Suprapubic skin (tissue), 4 donors: ENCODE results near the gene TEAD4. TPM values are rescaled to one million over a fixed set of nuclear protein-coding genes. Genes with fewer than 3 reads are reported as not detected.

ENCODE experiments used
- DNase-seq, 2 donors: peaks; one replicate each; pipeline ENCODE4 v3.0.0-alpha.2; 2019; ENCODE audit warnings: low spot score in 2 of 2
- H3K27ac ChIP-seq: fragments of 200-600 bp; sonication (generic); one replicate; pipeline ENCODE4 v1.5.1; 2019
- H3K27me3 ChIP-seq: fragments of 200-600 bp; sonication (generic); one replicate; pipeline ENCODE4 v1.5.1; 2019
- H3K36me3 ChIP-seq: fragments of 200-600 bp; sonication (generic); one replicate; pipeline ENCODE4 v1.5.1; 2019
- H3K4me1 ChIP-seq: fragments of 200-600 bp; sonication (generic); one replicate; pipeline ENCODE4 v1.5.1; 2019
- H3K4me3 ChIP-seq: fragments of 200-600 bp; sonication (generic); one replicate; pipeline ENCODE4 v1.5.1; 2019; ENCODE audit warnings: mild to moderate bottlenecking
- H3K9me3 ChIP-seq: fragments of 200-600 bp; sonication (generic); one replicate; pipeline ENCODE4 v1.5.1; 2019
- CTCF ChIP-seq, 2 donors: fragments of 200-600 bp in 1 of 2; fragments of 450-650 bp in 1 of 2; sonication (generic) in 1 of 2; IDR thresholded peaks; one replicate each; pipeline ENCODE4 v1.5.1; 2016 to 2019; ENCODE audit warnings: antibody characterized with exemption in 2 of 2, mild to moderate bottlenecking in 1 of 2, moderate library complexity in 1 of 2
- EP300 ChIP-seq: sonication (generic); formaldehyde crosslinking; IDR thresholded peaks from one replicate; pipeline ENCODE4 v1.6.1; 2017; ENCODE audit warnings: antibody characterized with exemption
- POLR2A ChIP-seq, 2 donors: fragments of 450-650 bp; IDR thresholded peaks; one replicate each; pipeline ENCODE4 v1.6.1; 2017; ENCODE audit warnings: antibody characterized with exemption in 2 of 2, mild to moderate bottlenecking in 2 of 2, moderate library complexity in 2 of 2
- POLR2AphosphoS5 ChIP-seq, 3 donors: sonication (generic); formaldehyde crosslinking; IDR thresholded peaks; one replicate each; pipeline ENCODE4 v1.6.1; 2017; ENCODE audit warnings: antibody characterized with exemption in 3 of 3
- WGBS: methylation state at CpG from one replicate; pipeline ENCODE4 v1.1.5; 2018; 5-methylcytosine and 5-hydroxymethylcytosine counted together
- total RNA-seq, 4 donors: library from RNA; depleted of rRNA; stranded (reverse); fragments of >200 nt; gene quantifications; one replicate each; pipeline ENCODE4 v1.1.0, GENCODE V29; 2016

Gene TEAD4
- total RNA-seq, 4 donors from 2014 or later, result 13.0 to 28.4 (median 17.2) TPM

GRCh38 chr12:3038926-3039510 is 79.8 kb downstream of the TEAD4 start:
- H3K4me3 ChIP-seq, result no peak overlapping the region
- no peak overlapping the region for H3K27ac ChIP-seq
- no peak for DNase-seq
- WGBS, result 91% methylated on average over 11 of the region's 11 CpGs
- H3K4me1 ChIP-seq, result no peaks in the 10 kb centered on the region
- no peak for TF ChIP-seq POLR2AphosphoS5 (IDR thresholded peaks at IDR 0.05)
- no peaks in the 10 kb centered on the region for H3K27me3 ChIP-seq
- no peaks in the 10 kb centered on the region for H3K9me3 ChIP-seq
- peaks cover 19% of the 10 kb centered on the region for H3K36me3 ChIP-seq

GRCh38 chr12:3040026-3040656 is 80.9 kb downstream of the TEAD4 start:
- Histone ChIP-seq H3K27ac (no peak overlapping the region), H3K27me3 (no peaks in the 10 kb centered on the region), H3K36me3 (peaks cover 19% of the 10 kb centered on the region), H3K4me1 (no peaks in the 10 kb centered on the region), H3K9me3 (no peaks in the 10 kb centered on the region), H3K4me3 (no peak overlapping the region)
- no peak for TF ChIP-seq POLR2AphosphoS5 (IDR thresholded peaks at IDR 0.05)
- TF ChIP-seq CTCF (IDR thresholded peaks at IDR 0.05), result no peak
- no peak for TF ChIP-seq POLR2A (IDR thresholded peaks at IDR 0.05)
- no peak for TF ChIP-seq EP300
- WGBS, result 90% methylated on average over 15 of the region's 15 CpGs
- no peak for DNase-seq

- DNase-seq, result no peak
- no peak for TF ChIP-seq POLR2AphosphoS5 (IDR thresholded peaks at IDR 0.05)
- no peak for TF ChIP-seq POLR2A (IDR thresholded peaks at IDR 0.05)
- Histone ChIP-seq H3K27me3 (no peaks in the 10 kb centered on the region), H3K4me1 (no peaks in the 10 kb centered on the region), H3K36me3 (peaks cover 19% of the 10 kb centered on the region), H3K4me3 (no peak overlapping the region), H3K27ac (no peak overlapping the region), H3K9me3 (no peaks in the 10 kb centered on the region)
- 79% methylated on average over 14 of the region's 29 CpGs for WGBS
Measured at GRCh38 chr12:3040663-3041544, 81.7 kb downstream of the TEAD4 start.

GRCh38 chr12:3041558-3042164 is 82.5 kb downstream of the TEAD4 start:
- no peak overlapping the region for H3K4me3 ChIP-seq
- DNase-seq, result no peak
- peaks cover 19% of the 10 kb centered on the region for H3K36me3 ChIP-seq
- WGBS, result 77% methylated on average over 11 of the region's 11 CpGs
- H3K4me1 ChIP-seq, result peaks cover 4% of the 10 kb centered on the region
- H3K27ac ChIP-seq, result no peak overlapping the region
- H3K9me3 ChIP-seq, result no peaks in the 10 kb centered on the region
- no peaks in the 10 kb centered on the region for H3K27me3 ChIP-seq
- TF ChIP-seq POLR2AphosphoS5 (IDR thresholded peaks at IDR 0.05) (no peak), CTCF (IDR thresholded peaks at IDR 0.05) (peak; percentile 31 to 69)

- Histone ChIP-seq H3K4me3 (no peak overlapping the region), H3K4me1 (peaks cover 6% of the 10 kb centered on the region), H3K36me3 (peaks cover 19% of the 10 kb centered on the region), H3K27me3 (no peaks in the 10 kb centered on the region), H3K9me3 (no peaks in the 10 kb centered on the region), H3K27ac (no peak overlapping the region)
- DNase-seq, result no peak
- 10% methylated on average over 4 of the region's 8 CpGs for WGBS
- TF ChIP-seq POLR2AphosphoS5 (IDR thresholded peaks at IDR 0.05) (no peak), EP300 (no peak), POLR2A (IDR thresholded peaks at IDR 0.05) (no peak), CTCF (IDR thresholded peaks at IDR 0.05) (no peak)
Measured at GRCh38 chr12:3042394-3042793, 83.2 kb downstream of the TEAD4 start.

GRCh38 chr12:3042826-3043225 is 83.6 kb downstream of the TEAD4 start:
- TF ChIP-seq EP300, result no peak
- no peak for TF ChIP-seq CTCF (IDR thresholded peaks at IDR 0.05)
- TF ChIP-seq POLR2AphosphoS5 (IDR thresholded peaks at IDR 0.05), result no peak
- no peak for TF ChIP-seq POLR2A (IDR thresholded peaks at IDR 0.05)
- Histone ChIP-seq H3K27ac (no peak overlapping the region), H3K36me3 (peaks cover 17% of the 10 kb centered on the region), H3K27me3 (no peaks in the 10 kb centered on the region), H3K4me3 (no peak overlapping the region), H3K9me3 (no peaks in the 10 kb centered on the region), H3K4me1 (peaks cover 6% of the 10 kb centered on the region)
- 69% methylated on average over 4 of the region's 4 CpGs for WGBS
- DNase-seq, result no peak
